ENCODE measurements around the gene TMEM33. TPM values are rescaled to one million over a fixed set of nuclear protein-coding genes. Genes with fewer than 3 reads are reported as not detected.

The TMEM33 gene
- total RNA-seq, 1 experiment from 2014 or later = 65.0 TPM

DNA sequence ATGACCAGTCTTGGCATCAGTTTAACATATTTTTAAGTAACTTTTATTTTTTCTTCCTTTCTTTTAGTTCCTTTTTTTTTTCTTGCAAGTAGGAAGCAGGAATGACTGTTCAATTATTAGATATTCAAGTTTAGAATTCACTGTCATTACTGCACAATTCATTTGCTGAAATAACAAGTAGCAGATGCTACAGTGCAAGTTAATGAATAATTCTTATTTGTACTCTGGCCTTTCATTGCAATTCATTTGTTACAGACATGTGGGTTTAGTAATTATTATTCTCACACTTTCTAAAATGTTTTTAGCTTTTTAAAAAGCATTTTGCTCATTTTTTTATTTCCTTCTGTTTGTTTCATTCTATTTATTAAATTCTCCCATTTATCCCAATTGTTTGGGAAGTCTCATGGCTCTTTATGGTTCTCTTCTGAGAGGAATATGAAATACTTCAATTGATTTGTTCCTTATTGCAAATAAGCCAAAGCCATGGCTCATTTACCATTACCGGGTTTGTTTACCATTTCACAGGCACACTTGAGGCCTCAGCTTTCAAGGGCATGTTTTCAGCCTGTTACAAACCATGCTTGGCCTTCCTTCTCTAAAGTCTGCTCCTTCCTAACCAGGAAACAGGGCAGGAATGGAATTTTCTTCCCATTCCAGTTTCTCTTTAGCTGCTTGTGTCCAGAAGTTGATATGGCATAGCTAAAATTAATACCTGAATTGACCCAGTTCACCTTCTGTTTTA, 41.7 kb downstream of the TMEM33 start:
- Histone ChIP-seq H3K9me2 (ENCODE audit: insufficient read depth) (no peaks in the 10 kb centered on the region), H4K20me1 (ENCODE audit: insufficient read depth) (no peaks in the 10 kb centered on the region), H3K79me2 (ENCODE audit: low read depth) (no peaks in the 10 kb centered on the region), H3K4me2 (no peak overlapping the region), H3K9me3 (ENCODE audit: insufficient read depth, low read depth) (no peaks in the 10 kb centered on the region), H3K27ac (no peak overlapping the region), H3F3A (ENCODE audit: insufficient read depth, low read depth) (no peaks in the 10 kb centered on the region), H3K27me3 (ENCODE audit: insufficient read depth, low read depth) (no peaks in the 10 kb centered on the region), H2AFZ (no peak overlapping the region), H3K36me3 (ENCODE audit: low read depth) (no peaks in the 10 kb centered on the region), H3K4me1 (replicated peaks; ENCODE audit: insufficient read depth) (no peaks in the 10 kb centered on the region), H3K4me3 (no peak overlapping the region)
- intact Hi-C loops (cut with micrococcal nuclease; ENCODE audit: unreplicated experiment) = no loop called here
- ChIA-PET CTCF (no interaction called here), POLR2A (ENCODE audit: unreplicated experiment) (interaction anchor here (0.6 kb wide), 2 partner anchors 42 to 71 kb away, joined by 6 to 19 read pairs; no protein-coding TSS in a partner anchor)
- no peak for DNase-seq
- no TSS peak for BruUV-seq (replicated peaks)
- TF ChIP-seq CTCF (conservative IDR thresholded peaks at IDR 0.05) (no peak), EZH2 (IDR thresholded peaks at IDR 0.05; ENCODE audit: low read depth) (no peak)

DNA sequence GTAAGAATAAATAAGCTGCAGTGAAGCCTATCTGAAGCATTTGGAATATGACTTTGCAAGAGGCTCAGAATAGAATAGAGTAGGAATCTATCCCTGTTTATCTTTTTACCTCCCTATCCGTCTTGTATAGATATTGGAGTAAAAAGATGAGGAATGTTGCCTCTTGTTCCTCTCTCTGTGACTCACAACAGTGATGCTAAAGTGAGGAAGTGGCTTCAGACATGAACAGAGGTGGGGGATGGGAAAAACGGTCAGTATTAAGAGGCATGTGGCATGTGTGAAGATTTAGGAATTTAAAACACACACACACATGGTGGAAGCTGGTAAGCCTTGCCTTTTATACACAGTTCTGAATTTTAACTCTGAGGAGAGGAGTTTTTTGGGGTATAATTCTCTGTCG, 42.5 kb downstream of the TMEM33 start:
- Histone ChIP-seq H3K27ac (no peak overlapping the region), H3K27me3 (ENCODE audit: insufficient read depth, low read depth) (no peaks in the 10 kb centered on the region), H3K4me2 (no peak overlapping the region), H3K9me2 (ENCODE audit: insufficient read depth) (no peaks in the 10 kb centered on the region), H3K79me2 (ENCODE audit: low read depth) (no peaks in the 10 kb centered on the region), H3K36me3 (ENCODE audit: low read depth) (no peaks in the 10 kb centered on the region), H4K20me1 (ENCODE audit: insufficient read depth) (no peaks in the 10 kb centered on the region), H3F3A (ENCODE audit: insufficient read depth, low read depth) (no peaks in the 10 kb centered on the region), H3K9me3 (ENCODE audit: insufficient read depth, low read depth) (no peaks in the 10 kb centered on the region), H3K4me1 (replicated peaks; ENCODE audit: insufficient read depth) (no peaks in the 10 kb centered on the region), H2AFZ (no peak overlapping the region), H3K4me3 (no peak overlapping the region)
- TF ChIP-seq CTCF (conservative IDR thresholded peaks at IDR 0.05) (no peak), EZH2 (IDR thresholded peaks at IDR 0.05; ENCODE audit: low read depth) (no peak)
- intact Hi-C loops (cut with micrococcal nuclease; ENCODE audit: unreplicated experiment) = no loop called here
- CTCF ChIA-PET = no interaction called here
- POLR2A ChIA-PET (ENCODE audit: unreplicated experiment) = interaction anchor here (0.6 kb wide), 1 partner anchor 71 kb away, joined by 6 read pairs; no protein-coding TSS in a partner anchor
- DNase-seq = no peak
- BruUV-seq (replicated peaks) = no TSS peak

DNA sequence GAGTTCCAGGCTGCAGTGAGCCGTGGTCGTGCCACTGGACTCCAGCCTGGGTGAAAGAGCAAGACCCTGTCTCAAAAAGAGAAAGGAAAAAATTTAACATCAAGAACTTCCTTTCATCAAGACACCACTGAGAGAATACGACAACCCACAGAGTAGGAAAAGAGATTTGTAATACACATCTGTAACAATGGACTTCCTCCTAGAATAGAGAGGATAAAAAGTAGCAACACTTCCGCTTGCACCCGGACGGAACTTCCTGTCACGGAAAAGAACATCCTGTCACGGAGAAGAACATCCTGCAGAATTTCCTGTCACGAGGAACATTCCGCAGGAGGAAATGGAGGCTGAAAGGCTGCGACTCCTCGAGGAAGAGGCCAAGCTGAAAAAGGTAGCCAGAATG, 46.2 kb downstream of the TMEM33 start, which contains the start of gene DCAF4L1:
TSS of gene DCAF4L1 (plus strand) at position 301 of the 400 bp plus-strand sequence. CDS start at position 338, 37 bp downstream.
- TF ChIP-seq CTCF (conservative IDR thresholded peaks at IDR 0.05) (no peak), EZH2 (IDR thresholded peaks at IDR 0.05; ENCODE audit: low read depth) (no peak)
- no peak within 1 kb of the TSS for H2AFZ ChIP-seq
- no TSS peak for BruUV-seq (replicated peaks)

More for the DNA sequence above, 46.2 kb downstream of the TMEM33 start, which contains the start of gene DCAF4L1:
- Histone ChIP-seq H3K36me3 (ENCODE audit: low read depth) (no peaks in the 10 kb centered on the region), H3K79me2 (ENCODE audit: low read depth) (no peaks in the 10 kb centered on the region), H3K27me3 (ENCODE audit: insufficient read depth, low read depth) (no peaks in the 10 kb centered on the region), H3K4me1 (replicated peaks; ENCODE audit: insufficient read depth) (no peaks in the 10 kb centered on the region), H3F3A (ENCODE audit: insufficient read depth, low read depth) (no peaks in the 10 kb centered on the region), H3K9me2 (ENCODE audit: insufficient read depth) (no peaks in the 10 kb centered on the region), H3K4me2 (no peak within 1 kb of the TSS), H3K27ac (no peak within 1 kb of the TSS), H3K4me3 (no peak within 1 kb of the TSS), H3K9me3 (ENCODE audit: insufficient read depth, low read depth) (no peaks in the 10 kb centered on the region), H4K20me1 (ENCODE audit: insufficient read depth) (no peaks in the 10 kb centered on the region)
- intact Hi-C loops (cut with micrococcal nuclease; ENCODE audit: unreplicated experiment) = no loop called here
- ChIA-PET CTCF (no interaction called here), POLR2A (ENCODE audit: unreplicated experiment) (no interaction called here)
- no peak for DNase-seq

Measured in PC-9 (cell line).